NCI-H748 (cell line): Measurements from ENCODE around the gene SETD2.

Experiments
- DNase-seq: peaks from one replicate; lab custom pipeline; 2025; ENCODE audit not compliant: unreplicated experiment; lab: John Stamatoyannopoulos, UW

SETD2 gene

GRCh38 chr3:46999516-47000197 is 164.3 kb downstream of the SETD2 start:
- no peak for DNase-seq

- DNase-seq, result no peak
Measured at GRCh38 chr3:46998852-46999515, 164.9 kb downstream of the SETD2 start.

GRCh38 chr3:46998121-46998851 is 165.6 kb downstream of the SETD2 start:
- peak; percentile 40 for DNase-seq

GRCh38 chr3:46997453-46998091 is 166.3 kb downstream of the SETD2 start:
- DNase-seq, result no peak

GRCh38 chr3:46996689-46997452 is 167.0 kb downstream of the SETD2 start:
- no peak for DNase-seq

- DNase-seq, result no peak
Measured at GRCh38 chr3:46995901-46996562, 167.9 kb downstream of the SETD2 start.

- no peak for DNase-seq
Measured at GRCh38 chr3:46994801-46995731, 168.8 kb downstream of the SETD2 start.

GRCh38 chr3:46993986-46994385 is 169.9 kb downstream of the SETD2 start:
- no peak for DNase-seq

- DNase-seq, result no peak
Measured at GRCh38 chr3:46993292-46993691, 170.6 kb downstream of the SETD2 start.

GRCh38 chr3:46992231-46992630 is 171.7 kb downstream of the SETD2 start:
- DNase-seq, result no peak

GRCh38 chr3:46991406-46992165 is 172.3 kb downstream of the SETD2 start:
- no peak for DNase-seq

- no peak for DNase-seq
Measured at GRCh38 chr3:46990573-46991374, 173.1 kb downstream of the SETD2 start.

GRCh38 chr3:46989146-46989810 is 174.6 kb downstream of the SETD2 start:
- DNase-seq, result no peak

GRCh38 chr3:46988616-46989015 is 175.3 kb downstream of the SETD2 start:
- no peak for DNase-seq

GRCh38 chr3:46987743-46988401 is 176.0 kb downstream of the SETD2 start:
- no peak for DNase-seq

- DNase-seq, result no peak
Measured at GRCh38 chr3:46987319-46987742, 176.6 kb downstream of the SETD2 start.
